G401.6 (cell line): ENCODE results near the gene NRSN1.
"Not testable (repeated sequence)": the region's sequence is repeated elsewhere in the genome, so short reads cannot be mapped to it uniquely, and the experiment has no call there.

ENCODE experiments used
- FAIRE-seq: peaks from 2 replicates; lab custom pipeline; 2012; peaks lifted over from hg19 to GRCh38; lab: Jason Lieb, UNC

NRSN1 gene

GRCh38 chr6:24142733-24143132, 16.7 kb downstream of the NRSN1 start:
- FAIRE-seq, result not testable (repeated sequence)

GRCh38 chr6:24145690-24146131, 19.7 kb downstream of the NRSN1 start:
- no peak for FAIRE-seq

- no peak for FAIRE-seq
Measured at GRCh38 chr6:24146871-24147270, 20.9 kb downstream of the NRSN1 start.

GRCh38 chr6:24147511-24148153, 21.6 kb downstream of the NRSN1 start:
- FAIRE-seq, result no peak

- FAIRE-seq, result no peak
Measured at GRCh38 chr6:24148154-24148570, 22.1 kb downstream of the NRSN1 start.

- no peak for FAIRE-seq
Measured at GRCh38 chr6:24148684-24149083, 22.7 kb downstream of the NRSN1 start.

GRCh38 chr6:24149296-24149695, 23.3 kb downstream of the NRSN1 start:
- FAIRE-seq, result no peak

- FAIRE-seq, result no peak
Measured at GRCh38 chr6:24149836-24150235, 23.8 kb downstream of the NRSN1 start.

GRCh38 chr6:24152014-24152413, 26.0 kb downstream of the NRSN1 start:
- FAIRE-seq, result no peak

- no peak for FAIRE-seq
Measured at GRCh38 chr6:24154121-24154520, 28.1 kb downstream of the NRSN1 start.

GRCh38 chr6:24157886-24158285, 31.9 kb downstream of the NRSN1 start:
- FAIRE-seq, result no peak

GRCh38 chr6:24183584-24183983, 57.6 kb downstream of the NRSN1 start:
- FAIRE-seq, result no peak

- no peak for FAIRE-seq
Measured at GRCh38 chr6:24186349-24186748, 60.3 kb downstream of the NRSN1 start.

GRCh38 chr6:24187965-24188577, 62.1 kb downstream of the NRSN1 start:
- FAIRE-seq, result no peak

- FAIRE-seq, result no peak
Measured at GRCh38 chr6:24188578-24189080, 62.6 kb downstream of the NRSN1 start.

GRCh38 chr6:24191346-24191745, 65.3 kb downstream of the NRSN1 start:
- FAIRE-seq, result no peak

- FAIRE-seq, result no peak
Measured at GRCh38 chr6:24193364-24193763, 67.3 kb downstream of the NRSN1 start.

- FAIRE-seq, result no peak
Measured at GRCh38 chr6:24194978-24195700, 69.1 kb downstream of the NRSN1 start.

GRCh38 chr6:24195836-24196597, 70.0 kb downstream of the NRSN1 start:
- FAIRE-seq, result no peak
